HG02610 (cell line): ENCODE results near the gene CREB3L2.

Experiments
- ATAC-seq: cut with Tn5 transposase; IDR thresholded peaks from one replicate; pipeline ENCODE4 v1.9.1; 2021; ENCODE audit warnings: mild to moderate bottlenecking, moderate library complexity; ENCODE audit not compliant: unreplicated experiment

CREB3L2 gene

DNA sequence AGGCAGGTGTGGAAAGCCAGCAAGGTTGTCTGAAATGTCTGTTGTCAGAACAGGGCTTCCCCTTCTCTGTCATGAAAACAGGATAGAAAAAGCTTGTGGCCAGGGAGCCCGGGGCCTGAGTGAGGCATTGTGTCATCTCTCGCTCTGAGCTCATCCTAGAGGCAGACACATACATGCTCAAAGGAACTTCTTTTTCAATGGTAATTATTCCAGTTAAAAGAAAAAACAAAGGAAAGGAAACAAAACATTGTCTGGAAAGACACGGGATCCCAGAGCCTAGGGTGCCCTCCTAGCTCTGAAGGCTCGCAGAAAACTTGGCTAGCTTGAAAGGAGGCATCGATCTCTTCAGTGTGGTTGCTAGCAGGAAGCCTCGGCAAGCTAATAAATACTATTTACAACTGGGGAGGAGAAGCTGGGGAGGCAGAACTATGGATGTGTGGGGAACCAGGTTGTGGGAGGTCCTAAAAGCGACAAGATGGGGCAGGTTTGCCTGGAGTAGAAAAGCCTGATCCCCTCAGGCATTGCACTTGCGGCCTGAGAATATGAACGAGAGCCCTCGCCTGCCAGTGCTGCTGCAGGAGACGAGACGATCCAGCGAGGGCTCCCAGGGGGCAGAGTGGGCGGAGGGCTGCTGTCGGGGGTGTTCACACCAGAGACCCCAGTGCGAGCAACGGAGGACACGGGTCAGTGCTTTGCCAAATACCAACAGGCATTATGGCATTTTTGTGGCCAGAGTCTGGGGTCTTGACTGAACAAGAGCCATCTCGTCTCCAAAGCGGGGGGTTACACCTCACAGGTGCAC lies 122.3 kb downstream of the CREB3L2 start:
- ATAC-seq: peak; percentile 55

DNA sequence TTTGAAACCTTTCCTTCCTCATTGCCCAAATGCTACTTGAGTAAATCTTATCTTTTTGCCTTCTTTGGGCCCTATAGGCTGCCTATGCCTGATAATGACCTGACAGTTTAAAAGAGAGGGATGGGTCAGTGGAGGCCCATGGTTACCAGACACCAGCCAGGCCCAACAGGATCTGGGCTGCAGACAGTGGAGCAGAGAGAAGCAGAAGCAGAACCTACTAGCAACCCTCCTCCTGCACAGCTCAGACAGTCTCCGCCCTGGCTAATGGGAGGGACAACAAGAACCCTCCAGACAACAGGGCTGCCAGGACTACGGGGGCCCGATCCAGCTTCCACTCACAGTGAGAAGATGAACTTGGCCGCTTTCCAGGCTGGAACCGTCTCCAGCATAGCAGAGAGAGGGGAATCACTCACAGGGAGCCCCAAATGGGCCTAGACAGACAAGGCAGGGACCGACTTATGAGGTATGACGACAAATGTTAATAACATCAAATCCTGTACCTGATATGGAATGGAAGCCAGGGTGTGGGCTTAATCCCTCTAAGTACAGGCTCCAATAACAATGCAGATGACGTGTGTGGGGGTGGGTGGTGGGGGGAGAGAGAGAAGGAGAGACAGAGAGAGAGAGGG lies 123.4 kb downstream of the CREB3L2 start:
- ATAC-seq: no peak

- ATAC-seq: no peak
Observed at GRCh38 chr7:137877027-137877675, 124.7 kb downstream of the CREB3L2 start.

DNA sequence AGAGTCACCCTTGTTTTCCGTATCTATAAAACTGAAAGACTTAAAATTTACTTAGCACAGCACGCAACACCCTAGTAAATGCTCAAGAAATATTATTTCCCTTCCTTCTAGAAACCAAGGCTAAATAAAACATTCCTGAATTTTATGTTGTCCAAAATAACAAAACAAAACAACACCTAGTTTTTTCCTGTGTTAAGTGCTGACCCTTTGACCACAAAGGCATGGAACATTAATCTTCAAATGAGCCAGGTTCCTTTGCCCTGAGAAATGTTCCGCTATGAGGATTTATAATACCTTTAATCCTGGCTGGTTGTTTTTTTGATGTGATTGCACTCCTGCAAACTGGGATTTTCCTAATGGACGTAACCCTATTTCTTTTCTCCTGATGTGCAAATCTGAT lies 126.1 kb downstream of the CREB3L2 start:
- no peak for ATAC-seq

- peak; percentile 10 for ATAC-seq
Observed at GRCh38 chr7:137873979-137874777, 127.7 kb downstream of the CREB3L2 start.

GRCh38 chr7:137873524-137873923 lies 128.4 kb downstream of the CREB3L2 start:
- ATAC-seq: peak; percentile 63

DNA sequence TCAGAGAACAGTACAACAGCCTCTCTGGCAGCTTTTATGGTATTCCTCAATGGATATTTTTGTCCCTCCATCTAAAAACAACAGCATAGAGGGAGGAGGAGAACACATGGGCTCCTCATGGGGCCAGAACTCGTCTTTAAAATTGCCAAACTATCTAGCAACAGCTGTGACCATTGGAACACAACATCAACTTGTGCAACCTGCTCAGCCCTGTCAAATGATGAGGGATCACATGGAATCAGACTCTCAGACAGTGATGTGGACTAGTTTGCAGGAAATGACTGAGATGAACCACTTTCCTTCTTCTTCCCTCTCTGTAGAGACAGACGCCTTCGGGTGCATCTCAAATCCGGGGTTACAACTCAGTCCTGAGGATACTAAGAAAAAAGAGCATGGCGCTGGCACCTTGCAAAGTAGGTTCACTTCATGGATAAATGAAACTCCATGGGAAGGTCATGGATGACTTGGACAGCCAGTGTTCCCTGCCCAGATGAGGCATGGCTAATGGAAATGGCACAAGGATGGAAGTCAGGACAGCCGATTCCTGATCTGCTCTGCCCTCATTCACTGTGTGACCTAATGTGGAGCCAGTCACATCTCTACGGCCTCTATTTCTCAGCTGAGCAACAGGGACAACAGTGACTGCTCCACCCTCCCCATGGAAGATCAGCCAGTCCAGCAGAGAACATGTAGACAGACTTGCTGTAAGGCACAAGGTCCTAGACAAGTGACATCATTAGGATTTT lies 130.5 kb downstream of the CREB3L2 start:
- ATAC-seq: no peak

GRCh38 chr7:137870684-137871083 lies 131.2 kb downstream of the CREB3L2 start:
- no peak for ATAC-seq

- ATAC-seq: no peak
Observed at GRCh38 chr7:137870078-137870477, 131.8 kb downstream of the CREB3L2 start.

DNA sequence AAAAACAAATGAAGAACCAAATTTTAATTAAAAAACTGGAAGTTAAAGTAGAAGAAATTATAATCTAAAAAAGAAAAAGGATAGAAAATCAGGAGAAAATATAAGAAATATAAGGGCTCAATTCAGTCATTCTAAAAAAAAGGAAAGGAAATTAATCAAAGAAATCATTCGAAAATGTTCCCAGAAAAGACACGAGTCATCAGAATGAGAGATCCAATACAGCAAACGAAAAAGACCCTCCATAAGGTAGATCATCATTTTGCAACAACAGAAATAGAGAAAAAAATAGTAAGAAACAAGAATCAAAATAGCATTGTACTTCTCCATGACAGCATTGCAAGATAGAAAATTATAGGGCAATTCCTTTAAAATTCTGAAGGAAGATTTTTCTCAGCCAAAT lies 132.6 kb downstream of the CREB3L2 start:
- ATAC-seq: no peak

- no peak for ATAC-seq
Observed at GRCh38 chr7:137867289-137867688, 134.6 kb downstream of the CREB3L2 start.

GRCh38 chr7:137865764-137866163 lies 136.1 kb downstream of the CREB3L2 start:
- no peak for ATAC-seq

GRCh38 chr7:137862964-137863363 lies 138.9 kb downstream of the CREB3L2 start:
- ATAC-seq: no peak

DNA sequence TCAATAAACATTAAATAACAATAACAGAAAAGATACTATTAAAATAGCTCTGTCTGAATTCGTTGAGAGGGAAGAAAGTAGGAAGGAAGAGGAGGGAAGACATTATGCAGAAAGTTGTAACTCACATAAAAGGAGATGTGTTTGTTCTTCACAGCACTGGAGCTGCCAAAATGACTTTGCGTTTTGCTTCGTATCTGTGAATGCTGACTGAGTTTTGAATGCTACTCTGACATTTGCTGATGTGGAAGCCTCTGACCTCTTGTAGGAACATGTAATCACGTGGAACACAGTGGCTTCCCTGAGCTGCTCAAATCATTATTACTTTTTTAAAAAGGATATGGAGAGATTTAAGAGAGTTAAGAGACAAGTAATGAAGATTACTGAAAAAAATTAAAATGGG lies 139.5 kb downstream of the CREB3L2 start:
- no peak for ATAC-seq

DNA sequence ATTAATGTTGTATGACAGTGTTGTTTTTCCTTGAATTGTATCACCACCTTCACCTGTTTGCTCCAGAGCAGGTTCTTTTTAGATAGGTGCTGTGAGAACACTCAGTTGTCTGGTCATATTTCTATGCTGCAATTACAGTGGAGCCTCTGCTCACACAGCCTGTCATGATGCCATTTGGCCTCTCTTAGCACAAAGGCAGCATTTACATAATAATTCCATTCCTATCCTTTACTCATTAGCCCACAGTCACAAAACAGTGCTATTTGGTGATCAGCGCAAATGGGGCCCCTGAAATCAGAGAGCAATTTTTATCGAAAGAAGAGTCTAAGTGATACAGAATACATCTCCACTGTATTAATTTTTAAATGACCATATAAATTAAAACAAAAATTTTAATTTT lies 141.3 kb downstream of the CREB3L2 start:
- ATAC-seq: no peak

GRCh38 chr7:137853053-137853452 lies 148.8 kb downstream of the CREB3L2 start:
- no peak for ATAC-seq

DNA sequence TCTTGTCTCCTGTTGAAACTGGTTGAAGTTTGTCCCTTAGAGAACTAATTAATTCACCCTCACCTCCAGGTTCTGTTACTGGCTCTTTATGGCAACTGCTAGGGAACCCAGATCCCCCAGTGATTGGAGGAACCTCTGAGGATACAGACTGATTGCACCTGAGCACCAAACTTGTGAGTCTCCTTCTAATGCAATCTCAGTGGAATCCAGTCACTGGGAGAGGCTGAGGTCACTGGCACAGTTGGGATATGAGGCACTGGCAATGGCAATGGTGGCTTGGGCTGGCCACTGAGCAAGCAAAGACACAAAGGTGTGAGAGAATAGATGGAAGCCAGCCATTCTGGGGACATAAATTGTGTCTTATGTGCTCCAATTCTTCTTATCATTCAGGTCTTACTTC lies 149.8 kb downstream of the CREB3L2 start:
- no peak for ATAC-seq

- no peak for ATAC-seq
Observed at GRCh38 chr7:137850972-137851945, 150.6 kb downstream of the CREB3L2 start.

GRCh38 chr7:137850571-137850970 lies 151.3 kb downstream of the CREB3L2 start:
- ATAC-seq: no peak
